KBM-7 (cell line): ENCODE measurements around the gene GEMIN2.
"Not testable (repeated sequence)": the region's sequence is repeated elsewhere in the genome, so short reads cannot be mapped to it uniquely, and the experiment has no call there.

Experiments used
- DNase-seq: peaks from one replicate; pipeline ENCODE4 v3.0.0-alpha.2; 2015
- in situ Hi-C: fragments of 300-500 bp; cut with MboI; formaldehyde crosslinking; loops from 2 replicates; pipeline ENCODE4 v1.14.3; 2020; ENCODE audit warnings: low sequenced_read_pairs, low pct_unique_long_range_greater_than_20kb, mixed read lengths

Gene GEMIN2

GRCh38 chr14:39174560-39175444 lies 60.7 kb downstream of the GEMIN2 start, which contains the start of gene PNN:
Gene PNN, plus strand, starts transcription at chr14:39175254. Its CDS starts 26 bp downstream, at chr14:39175280.
- peak; percentile 99 for DNase-seq
- in situ Hi-C loops, result no loop called here

GRCh38 chr14:39175445-39176262 lies 61.5 kb downstream of the GEMIN2 start:
- in situ Hi-C loops, result no loop called here

GRCh38 chr14:39176263-39177167 lies 62.4 kb downstream of the GEMIN2 start:
- no peak for DNase-seq
- in situ Hi-C loops, result no loop called here

More at GRCh38 chr14:39175445-39176262, 61.5 kb downstream of the GEMIN2 start:
- peak; percentile 76 for DNase-seq

GRCh38 chr14:39177168-39177545 lies 63.0 kb downstream of the GEMIN2 start:
- DNase-seq, result no peak
- in situ Hi-C loops, result no loop called here

GRCh38 chr14:39179042-39179441 lies 64.9 kb downstream of the GEMIN2 start:
- in situ Hi-C loops, result no loop called here
- DNase-seq, result no peak

GRCh38 chr14:39180553-39180952 lies 66.4 kb downstream of the GEMIN2 start:
- no peak for DNase-seq
- in situ Hi-C loops, result no loop called here

GRCh38 chr14:39181026-39181692 lies 67.0 kb downstream of the GEMIN2 start:
- in situ Hi-C loops, result no loop called here
- DNase-seq, result no peak

- DNase-seq, result no peak
- in situ Hi-C loops, result no loop called here
These were observed 67.5 kb downstream of the GEMIN2 start for GRCh38 chr14:39181693-39182047.

- DNase-seq, result no peak
- in situ Hi-C loops, result no loop called here
These were observed 68.9 kb downstream of the GEMIN2 start for GRCh38 chr14:39182770-39183684.

- DNase-seq, in situ Hi-C loops: not testable (repeated sequence)
These were observed 69.5 kb downstream of the GEMIN2 start for GRCh38 chr14:39183685-39184003.

- in situ Hi-C loops, result no loop called here
These were observed 70.6 kb downstream of the GEMIN2 start for GRCh38 chr14:39184628-39185255.

GRCh38 chr14:39185256-39186049 lies 71.3 kb downstream of the GEMIN2 start:
- no peak for DNase-seq
- in situ Hi-C loops, result no loop called here

More at GRCh38 chr14:39184628-39185255, 70.6 kb downstream of the GEMIN2 start:
- DNase-seq, result no peak
